ENCODE data around the gene GABARAP.

DNA sequence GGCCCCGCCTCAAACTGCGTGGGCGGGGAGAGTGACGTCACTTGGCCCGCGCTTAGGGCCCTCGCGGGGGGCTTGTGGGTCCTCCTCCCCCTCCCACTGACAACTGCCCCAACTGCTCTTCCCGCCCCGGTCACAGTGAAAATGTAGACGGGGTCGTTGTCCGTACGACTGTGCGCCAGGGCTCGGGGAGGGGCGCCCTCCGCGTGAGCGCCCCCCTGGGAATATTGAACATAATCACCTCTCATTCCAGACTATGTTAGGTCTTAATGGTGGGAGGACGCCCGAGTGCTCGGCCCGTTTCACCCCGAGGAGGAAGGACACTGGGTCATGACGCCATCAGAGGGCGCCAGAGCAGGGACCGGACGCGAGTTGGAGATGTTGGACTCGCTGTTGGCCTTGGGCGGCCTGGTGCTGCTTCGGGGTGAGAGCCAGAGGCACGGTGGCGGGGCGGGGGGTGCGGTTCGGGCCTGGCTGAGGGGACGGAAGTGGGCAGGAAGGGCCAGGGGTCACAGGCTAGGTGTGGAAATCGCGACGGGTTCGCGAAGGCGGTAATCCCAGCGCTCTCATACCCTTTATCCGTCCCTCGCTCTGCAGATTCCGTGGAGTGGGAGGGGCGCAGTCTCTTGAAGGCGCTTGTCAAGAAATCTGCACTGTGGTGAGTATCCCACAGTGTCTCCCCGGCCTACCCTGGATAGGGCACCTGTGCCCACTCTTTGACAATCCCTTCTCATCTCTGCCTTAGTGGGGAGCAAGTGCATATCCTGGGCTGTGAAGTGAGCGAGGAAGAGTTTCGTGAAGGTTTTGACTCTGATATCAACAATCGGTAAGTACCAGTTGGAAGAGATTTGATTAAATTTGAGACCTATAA is 10.2 kb upstream of the GABARAP start, which contains the start of gene ELP5:
- peak; percentile 65 for TF ChIP-seq POLR2AphosphoS5 (IDR thresholded peaks at IDR 0.05; ENCODE audit: low read depth, low read length)
- TF ChIP-seq SPI1 (IDR thresholded peaks at IDR 0.05; ENCODE audit: low read depth, low read length), result no peak
- TF ChIP-seq TAF1 (IDR thresholded peaks at IDR 0.05; ENCODE audit: low read depth, low read length), result peak; percentile 83
- TF ChIP-seq POLR2A (IDR thresholded peaks at IDR 0.05; ENCODE audit: low read depth, low read length), result peak; percentile 91

All from GM12891 (cell line).